Keratinocyte (primary cell): ENCODE measurements around the gene CX3CR1. TPM values are rescaled to one million over a fixed set of nuclear protein-coding genes. Genes with fewer than 3 reads are reported as not detected.

Source experiments
- DNase-seq: peaks from one replicate; pipeline ENCODE4 v3.0.0-alpha.2; 2011; ENCODE audit warnings: low read depth, missing footprints, low spot score
- FAIRE-seq: peaks from 2 replicates; lab custom pipeline; 2011; peaks lifted over from hg19 to GRCh38; lab: Jason Lieb, UNC
- H2AFZ ChIP-seq: 2 replicates; pipeline ENCODE4 v1.6.0; 2012; ENCODE audit warnings: low read length, control low read depth, inconsistent platforms; ENCODE audit not compliant: control insufficient read depth
- H3K27ac ChIP-seq: 2 replicates; pipeline ENCODE4 v1.5.1; 2011; ENCODE audit warnings: low read length; ENCODE audit not compliant: control insufficient read depth, insufficient read depth
- H3K27me3 ChIP-seq: 3 replicates; pipeline ENCODE4 v1.6.0; 2011; ENCODE audit warnings: low read length; ENCODE audit not compliant: control insufficient read depth, insufficient read depth; ENCODE audit errors: extremely low read depth
- H3K36me3 ChIP-seq, 2 experiments: 2 replicates in 1 of 2; 3 replicates in 1 of 2; pipeline ENCODE4 v1.5.1; 2011; ENCODE audit warnings: low read length in 2 of 2, mild to moderate bottlenecking in 1 of 2; ENCODE audit not compliant: control insufficient read depth in 2 of 2, insufficient read depth in 2 of 2; ENCODE audit errors: extremely low read depth in 1 of 2
- H3K4me1 ChIP-seq: 3 replicates; pipeline ENCODE4 v1.5.1; 2011; ENCODE audit warnings: low read length; ENCODE audit not compliant: control insufficient read depth, insufficient read depth; ENCODE audit errors: extremely low read depth
- H3K4me2 ChIP-seq: 3 replicates; pipeline ENCODE4 v1.6.0; 2011; ENCODE audit warnings: low read depth, low read length; ENCODE audit not compliant: control insufficient read depth, insufficient read depth; ENCODE audit errors: extremely low read depth
- H3K4me3 ChIP-seq, 3 experiments: fragments of 200-600 bp in 1 of 3; sonication (generic) in 1 of 3; 2 replicates in 2 of 3; 3 replicates in 1 of 3; pipeline ENCODE4 v1.5.1; 2011 to 2016; ENCODE audit warnings: low read length in 3 of 3, mild to moderate bottlenecking in 3 of 3, control low read depth in 2 of 3, inconsistent platforms in 1 of 3, low read depth in 1 of 3, mixed read lengths in 1 of 3, mixed run types in 1 of 3, moderate library complexity in 1 of 3; ENCODE audit not compliant: control insufficient read depth in 2 of 3, insufficient read depth in 2 of 3; ENCODE audit errors: extremely low read depth in 1 of 3
- H3K79me2 ChIP-seq: 2 replicates; pipeline ENCODE4 v1.6.0; 2012; ENCODE audit warnings: low read length; ENCODE audit not compliant: control insufficient read depth, insufficient read depth
- H3K9ac ChIP-seq: 3 replicates; pipeline ENCODE4 v1.6.0; 2011; ENCODE audit warnings: low read length; ENCODE audit not compliant: control insufficient read depth, insufficient read depth; ENCODE audit errors: extremely low read depth
- H3K9me1 ChIP-seq: 3 replicates; pipeline ENCODE4 v1.6.0; 2011; ENCODE audit warnings: low read length; ENCODE audit not compliant: control insufficient read depth, insufficient read depth; ENCODE audit errors: extremely low read depth
- H3K9me3 ChIP-seq: 2 replicates; pipeline ENCODE4 v1.5.1; 2012; ENCODE audit warnings: low read depth, low read length; ENCODE audit not compliant: control insufficient read depth
- H4K20me1 ChIP-seq: 3 replicates; pipeline ENCODE4 v1.6.0; 2011; ENCODE audit warnings: low read length; ENCODE audit not compliant: control insufficient read depth, insufficient read depth; ENCODE audit errors: extremely low read depth
- EZH2 ChIP-seq: IDR thresholded peaks from one replicate; pipeline ENCODE4 v1.6.1; 2012; ENCODE audit warnings: inconsistent platforms, mild to moderate bottlenecking, low read length, moderate library complexity
- dilution Hi-C: fragments of 300-500 bp; cut with MboI; formaldehyde crosslinking; loops from one replicate; pipeline ENCODE4 v1.7.0; 2020; ENCODE audit warnings: low sequenced_read_pairs; ENCODE audit not compliant: extremely low pct_ligation_motif_present
- polyA plus RNA-seq, 5 experiments: library from polyadenylated mRNA; depleted of rRNA in 3 of 5; stranded (reverse) in 3 of 5; stranded (forward) in 1 of 5; unstranded in 1 of 5; fragments of >200 nt; gene quantifications; 1 replicate in 1 of 5; 2 replicates in 3 of 5; 3 replicates in 1 of 5; pipeline versions ENCODE4 v1.2.1 to v1.2.3, GENCODE V29; 2011 to 2012; ENCODE audit warnings: missing spikeins in 2 of 5, low read depth in 1 of 5, low replicate concordance in 1 of 5
- TF ChIP-seq, protein P1 (sequence below), 3 experiments: IDR thresholded peaks in 1 of 3; conservative IDR thresholded peaks in 1 of 3; optimal IDR thresholded peaks in 1 of 3; 2 replicates in 2 of 3; 3 replicates in 1 of 3; pipeline versions ENCODE3 to v1.5.1; 2011; ENCODE audit warnings: low read length in 3 of 3, mild to moderate bottlenecking in 3 of 3, moderate library complexity in 2 of 3, control low read depth in 1 of 3, inconsistent platforms in 1 of 3; ENCODE audit not compliant: insufficient read depth in 2 of 3; ENCODE audit errors: extremely low read depth in 1 of 3

Gene CX3CR1
- polyA plus RNA-seq, 1 donor (not counting 4 experiments of a cell fraction or from before 2014, with no cell fraction given), result 0.05 TPM

- Histone ChIP-seq H3K9ac (no peak overlapping the region), H4K20me1 (peaks cover 5% of the 10 kb centered on the region), H3K4me1 (peaks cover 12% of the 10 kb centered on the region), H3K27ac (no peak overlapping the region), H3K9me3 (no peaks in the 10 kb centered on the region), H3K79me2 (no peaks in the 10 kb centered on the region), H3K9me1 (no peaks in the 10 kb centered on the region), H2AFZ (no peak overlapping the region), H3K36me3 (no peaks in the 10 kb centered on the region), H3K4me2 (no peak overlapping the region), H3K4me3 (no peak overlapping the region), H3K27me3 (peaks cover 43% of the 10 kb centered on the region)
- no peak for DNase-seq
- peak; percentile 17 for FAIRE-seq
- no peak for TF ChIP-seq EZH2
- TF ChIP-seq, protein P1, sequence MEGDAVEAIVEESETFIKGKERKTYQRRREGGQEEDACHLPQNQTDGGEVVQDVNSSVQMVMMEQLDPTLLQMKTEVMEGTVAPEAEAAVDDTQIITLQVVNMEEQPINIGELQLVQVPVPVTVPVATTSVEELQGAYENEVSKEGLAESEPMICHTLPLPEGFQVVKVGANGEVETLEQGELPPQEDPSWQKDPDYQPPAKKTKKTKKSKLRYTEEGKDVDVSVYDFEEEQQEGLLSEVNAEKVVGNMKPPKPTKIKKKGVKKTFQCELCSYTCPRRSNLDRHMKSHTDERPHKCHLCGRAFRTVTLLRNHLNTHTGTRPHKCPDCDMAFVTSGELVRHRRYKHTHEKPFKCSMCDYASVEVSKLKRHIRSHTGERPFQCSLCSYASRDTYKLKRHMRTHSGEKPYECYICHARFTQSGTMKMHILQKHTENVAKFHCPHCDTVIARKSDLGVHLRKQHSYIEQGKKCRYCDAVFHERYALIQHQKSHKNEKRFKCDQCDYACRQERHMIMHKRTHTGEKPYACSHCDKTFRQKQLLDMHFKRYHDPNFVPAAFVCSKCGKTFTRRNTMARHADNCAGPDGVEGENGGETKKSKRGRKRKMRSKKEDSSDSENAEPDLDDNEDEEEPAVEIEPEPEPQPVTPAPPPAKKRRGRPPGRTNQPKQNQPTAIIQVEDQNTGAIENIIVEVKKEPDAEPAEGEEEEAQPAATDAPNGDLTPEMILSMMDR (optimal IDR thresholded peaks at IDR 0.05 in 1 of 3, IDR thresholded peaks at IDR 0.05 in 1 of 3, conservative IDR thresholded peaks at IDR 0.05 in 1 of 3; ENCODE audit: extremely low read depth in 1 of 3, insufficient read depth in 2 of 3, low read length in 3 of 3), result no peak
- dilution Hi-C loops, result no loop called here
Observed at GRCh38 chr3:39254806-39255449, 24.9 kb downstream of the CX3CR1 start.

- Histone ChIP-seq H3K36me3 (no peaks in the 10 kb centered on the region), H2AFZ (no peak overlapping the region), H3K9ac (no peak overlapping the region), H3K27me3 (peaks cover 40% of the 10 kb centered on the region), H3K79me2 (no peaks in the 10 kb centered on the region), H3K4me3 (no peak overlapping the region), H3K9me3 (no peaks in the 10 kb centered on the region), H4K20me1 (peaks cover 5% of the 10 kb centered on the region), H3K9me1 (no peaks in the 10 kb centered on the region), H3K4me1 (peaks cover 12% of the 10 kb centered on the region), H3K27ac (no peak overlapping the region), H3K4me2 (no peak overlapping the region)
- DNase-seq, result no peak
- TF ChIP-seq, protein P1 (optimal IDR thresholded peaks at IDR 0.05 in 1 of 3, IDR thresholded peaks at IDR 0.05 in 1 of 3, conservative IDR thresholded peaks at IDR 0.05 in 1 of 3; ENCODE audit: extremely low read depth in 1 of 3, insufficient read depth in 2 of 3, low read length in 3 of 3), result no peak
- no peak for TF ChIP-seq EZH2
- FAIRE-seq, result no peak
- dilution Hi-C loops, result no loop called here
Observed at GRCh38 chr3:39251576-39251975, 28.3 kb downstream of the CX3CR1 start.
